Astrocyte (in vitro differentiated cells and primary cell): ENCODE data around the gene CRLF2.

Experiments
- EZH2 ChIP-seq: IDR thresholded peaks from 2 replicates; pipeline ENCODE4 v1.6.1; 2012; ENCODE audit warnings: mild to moderate bottlenecking, low read length, inconsistent platforms; ENCODE audit not compliant: insufficient read depth
- TF ChIP-seq, protein P1 (sequence below): IDR thresholded peaks from 2 replicates; pipeline ENCODE4 v1.5.1; 2011; ENCODE audit warnings: low read depth, mild to moderate bottlenecking, inconsistent platforms, low read length, moderate library complexity; ENCODE audit not compliant: insufficient read depth

DNA sequence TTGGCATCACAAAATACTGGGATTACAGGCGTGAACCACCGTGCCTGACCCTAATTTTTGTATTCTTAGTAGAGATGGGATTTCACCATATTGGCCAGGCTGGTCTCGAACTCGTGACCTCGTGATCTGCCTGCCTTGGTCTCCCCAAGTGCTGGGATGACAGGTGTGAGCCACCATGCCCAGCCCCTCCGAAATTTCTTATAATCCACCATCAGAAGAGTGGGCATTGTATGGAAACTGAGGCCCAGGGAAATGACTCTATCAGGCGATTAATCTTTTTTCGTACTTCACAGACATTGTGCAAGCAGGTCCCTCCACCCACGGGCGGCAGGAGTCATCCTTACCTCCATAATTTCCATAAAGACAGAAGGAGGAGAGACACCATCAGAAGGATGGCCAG, 16.0 kb downstream of the CRLF2 start:
- TF ChIP-seq, protein P1, sequence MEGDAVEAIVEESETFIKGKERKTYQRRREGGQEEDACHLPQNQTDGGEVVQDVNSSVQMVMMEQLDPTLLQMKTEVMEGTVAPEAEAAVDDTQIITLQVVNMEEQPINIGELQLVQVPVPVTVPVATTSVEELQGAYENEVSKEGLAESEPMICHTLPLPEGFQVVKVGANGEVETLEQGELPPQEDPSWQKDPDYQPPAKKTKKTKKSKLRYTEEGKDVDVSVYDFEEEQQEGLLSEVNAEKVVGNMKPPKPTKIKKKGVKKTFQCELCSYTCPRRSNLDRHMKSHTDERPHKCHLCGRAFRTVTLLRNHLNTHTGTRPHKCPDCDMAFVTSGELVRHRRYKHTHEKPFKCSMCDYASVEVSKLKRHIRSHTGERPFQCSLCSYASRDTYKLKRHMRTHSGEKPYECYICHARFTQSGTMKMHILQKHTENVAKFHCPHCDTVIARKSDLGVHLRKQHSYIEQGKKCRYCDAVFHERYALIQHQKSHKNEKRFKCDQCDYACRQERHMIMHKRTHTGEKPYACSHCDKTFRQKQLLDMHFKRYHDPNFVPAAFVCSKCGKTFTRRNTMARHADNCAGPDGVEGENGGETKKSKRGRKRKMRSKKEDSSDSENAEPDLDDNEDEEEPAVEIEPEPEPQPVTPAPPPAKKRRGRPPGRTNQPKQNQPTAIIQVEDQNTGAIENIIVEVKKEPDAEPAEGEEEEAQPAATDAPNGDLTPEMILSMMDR = no peak
- no peak for TF ChIP-seq EZH2
